HCT116 (cell line): ENCODE results near the gene SESN1. TPM values are rescaled to one million over a fixed set of nuclear protein-coding genes. Genes with fewer than 3 reads are reported as not detected.
"Not testable (repeated sequence)": the region's sequence is repeated elsewhere in the genome, so short reads cannot be mapped to it uniquely, and the experiment has no call there.

Source experiments
- ATAC-seq: fragments of 200-7000 bp; cut with Tn5 transposase; 2 replicates; pipeline ENCODE4 v1.9.1; 2020; ENCODE audit warnings: mild to moderate bottlenecking, moderate library complexity
- BruUV-seq: library from RNA; stranded (reverse); fragments of 400-500 nt; replicated peaks from 2 replicates; lab custom pipeline; 2021; lab: Mats Ljungman, UMichigan
- CTCF ChIA-PET: fragments of 300-600 bp; sonication (Branson Sonifier 250); formaldehyde crosslinking; loops from one replicate; lab custom pipeline; 2021; ENCODE audit warnings: antibody characterized with exemption; lab: Charles Lee
- POLR2A ChIA-PET: fragments of 300-600, 350-600 bp; sonication (Branson Sonifier 250); formaldehyde crosslinking; loops from one replicate; lab custom pipeline; 2021; ENCODE audit warnings: antibody characterized with exemption; lab: Charles Lee
- RAD21 ChIA-PET, 2 experiments: fragments of 300-600 bp; sonication (Branson Sonifier 250); formaldehyde crosslinking; loops; one replicate each; lab custom pipeline; 2023; ENCODE audit warnings: low total read pairs in 2 of 2; ENCODE audit not compliant: uncharacterized antibody in 2 of 2, unreplicated experiment in 2 of 2, low non-redundant PET in 1 of 2; lab: Charles Lee
- DNase-seq: peaks from one replicate; pipeline ENCODE4 v3.0.0-alpha.2; 2010; ENCODE audit warnings: low read depth, low spot score
- H2AFZ ChIP-seq: fragments of 200-600 bp; shearing (Covaris generic), sonication (generic); 2 replicates; pipeline ENCODE4 v1.6.1; 2017; ENCODE audit warnings: low read depth, mixed run types, mixed read lengths, antibody characterized with exemption, low read length; ENCODE audit not compliant: poor library complexity, severe bottlenecking
- H3K27ac ChIP-seq: 2 replicates; pipeline ENCODE4 v1.5.1; 2012; ENCODE audit warnings: low read depth, low read length
- H3K27me3 ChIP-seq: fragments of 200-600 bp; sonication (generic); 2 replicates; pipeline ENCODE4 v1.6.1; 2016; ENCODE audit warnings: mixed run types, low read length, mixed read lengths; ENCODE audit not compliant: insufficient read depth
- H3K36me3 ChIP-seq, 2 experiments: fragments of 200-500 bp in 1 of 2; fragments of 200-600 bp in 1 of 2; sonication (Bioruptor generic) in 1 of 2; sonication (generic) in 1 of 2; 2 replicates each; pipeline versions ENCODE4 v1.5.1 to v1.6.1; 2014 to 2016; ENCODE audit warnings: low read length in 2 of 2, inconsistent platforms in 1 of 2, mixed read lengths in 1 of 2, mixed run types in 1 of 2; ENCODE audit not compliant: insufficient read depth in 2 of 2, control insufficient read depth in 1 of 2
- H3K4me1 ChIP-seq, 2 experiments: fragments of 200-600 bp in 1 of 2; sonication (generic) in 1 of 2; 2 replicates each; pipeline versions ENCODE4 v1.5.1 to v1.6.1; 2012 to 2017; ENCODE audit warnings: low read length in 2 of 2, inconsistent platforms in 1 of 2, mild to moderate bottlenecking in 1 of 2, mixed read lengths in 1 of 2, mixed run types in 1 of 2, moderate library complexity in 1 of 2; ENCODE audit not compliant: insufficient read depth in 2 of 2, control insufficient read depth in 1 of 2
- H3K4me2 ChIP-seq: fragments of 200-600 bp; sonication (generic); 2 replicates; pipeline ENCODE4 v1.6.1; 2017; ENCODE audit warnings: mixed run types, low read length, mixed read lengths
- H3K4me3 ChIP-seq, 2 experiments: fragments of 200-600 bp in 1 of 2; sonication (generic) in 1 of 2; replicated peaks in 1 of 2; 2 replicates each; pipeline ENCODE4 v1.5.1; 2011 to 2016; ENCODE audit warnings: low read length in 2 of 2, control low read depth in 1 of 2, low read depth in 1 of 2, mild to moderate bottlenecking in 1 of 2, mixed read lengths in 1 of 2, mixed run types in 1 of 2
- H3K79me2 ChIP-seq: fragments of 200-600 bp; sonication (generic); 2 replicates; pipeline ENCODE4 v1.6.1; 2017; ENCODE audit warnings: mild to moderate bottlenecking, mixed run types, low read length, moderate library complexity, mixed read lengths; ENCODE audit not compliant: insufficient read depth
- H3K9ac ChIP-seq: fragments of 200-600 bp; sonication (generic); 2 replicates; pipeline ENCODE4 v1.6.1; 2016; ENCODE audit warnings: low read length, mixed read lengths
- H3K9me2 ChIP-seq: fragments of 200-600 bp; sonication (generic), shearing (Covaris generic); 2 replicates; pipeline ENCODE4 v1.6.1; 2017; ENCODE audit warnings: mixed run types, mild to moderate bottlenecking, moderate library complexity; ENCODE audit not compliant: insufficient read depth
- H3K9me3 ChIP-seq, 2 experiments: fragments of 200-500 bp in 1 of 2; fragments of 200-600 bp in 1 of 2; sonication (Bioruptor generic) in 1 of 2; sonication (generic) in 1 of 2; 2 replicates each; pipeline ENCODE4 v1.6.1; 2014 to 2017; ENCODE audit warnings: low read length in 2 of 2, mixed read lengths in 2 of 2, inconsistent platforms in 1 of 2, low read depth in 1 of 2, mild to moderate bottlenecking in 1 of 2, mixed run types in 1 of 2, moderate library complexity in 1 of 2; ENCODE audit not compliant: control insufficient read depth in 1 of 2, insufficient read depth in 1 of 2
- H4K20me1 ChIP-seq: fragments of 200-600 bp; sonication (generic), shearing (Covaris generic); 2 replicates; pipeline ENCODE4 v1.6.1; 2017; ENCODE audit warnings: mixed run types, mild to moderate bottlenecking, moderate library complexity; ENCODE audit not compliant: insufficient read depth
- EZH2 ChIP-seq: fragments of 200-600 bp; sonication (generic); IDR thresholded peaks from 2 replicates; pipeline ENCODE4 v1.6.1; 2017; ENCODE audit warnings: antibody characterized with exemption, mixed run types
- FOSL1 ChIP-seq: IDR thresholded peaks from 2 replicates; pipeline ENCODE4 v1.6.1; 2012; ENCODE audit warnings: low read depth
- JUND ChIP-seq: IDR thresholded peaks from 2 replicates; pipeline ENCODE4 v1.6.1; 2012
- POLR2A ChIP-seq: IDR thresholded peaks from 2 replicates; pipeline ENCODE4 v1.7.0; 2011; ENCODE audit warnings: borderline replicate concordance; ENCODE audit not compliant: insufficient read depth, insufficient read length; ENCODE audit errors: extremely low read depth
- ZNF274 ChIP-seq: fragments of 200-500 bp; sonication (Bioruptor generic); IDR thresholded peaks from 2 replicates; pipeline ENCODE4 v1.6.1; 2014; ENCODE audit warnings: mild to moderate bottlenecking, low read depth, low read length, inconsistent platforms
- intact Hi-C: fragments of 100-400 bp; cut with micrococcal nuclease; formaldehyde crosslinking; loops from 2 replicates; pipeline ENCODE4 v1.10.0; 2022
- total RNA-seq: library from RNA; stranded (reverse); gene quantifications from one replicate; pipeline ENCODE4 v1.2.1, GENCODE V29; 2021; ENCODE audit not compliant: unreplicated experiment
- TF ChIP-seq, protein P1 (sequence below): IDR thresholded peaks from 2 replicates; pipeline ENCODE4 v1.6.1; 2012
- TF ChIP-seq, protein P2 (sequence below): IDR thresholded peaks from 2 replicates; pipeline ENCODE4 v1.6.1; 2012
- TF ChIP-seq, protein P3 (sequence below): IDR thresholded peaks from 2 replicates; pipeline ENCODE4 v1.6.1; 2012; ENCODE audit warnings: low read depth

SESN1 gene
- total RNA-seq, 1 experiment from 2014 or later = 9.3 TPM

GRCh38 chr6:109139109-109139508 lies 44.5 kb upstream of the SESN1 start:
- ATAC-seq = no peak
- no peak overlapping the region for H3K4me2 ChIP-seq

DNA sequence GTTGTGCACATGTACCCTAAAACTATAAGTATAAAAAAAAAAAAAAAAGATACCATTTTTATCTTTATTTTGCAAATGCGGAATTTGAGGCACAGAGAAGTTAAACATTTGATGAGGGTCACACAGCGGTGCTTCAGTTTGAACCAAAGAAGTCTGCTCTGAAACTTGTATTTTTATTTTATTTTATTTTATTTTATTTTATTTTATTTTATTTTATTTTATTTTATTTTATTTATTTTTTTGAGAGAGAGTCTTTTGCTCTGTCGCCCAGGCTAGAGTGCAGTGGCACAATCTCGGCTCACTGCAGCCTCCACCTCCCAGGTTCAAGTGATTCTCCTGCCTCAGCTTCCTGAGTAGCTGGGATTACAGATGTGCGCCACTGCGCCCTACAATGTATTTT lies 41.9 kb upstream of the SESN1 start:
- ATAC-seq, H3K4me2 ChIP-seq, H2AFZ ChIP-seq, CTCF ChIA-PET, POLR2A ChIA-PET, BruUV-seq, H3K9ac ChIP-seq, H3K36me3 ChIP-seq, H4K20me1 ChIP-seq, H3K4me3 ChIP-seq, DNase-seq, RAD21 ChIA-PET, intact Hi-C loops, H3K79me2 ChIP-seq, H3K9me2 ChIP-seq, H3K27me3 ChIP-seq, H3K27ac ChIP-seq, H3K4me1 ChIP-seq, H3K9me3 ChIP-seq: not testable (repeated sequence)

More at GRCh38 chr6:109139109-109139508, 44.5 kb upstream of the SESN1 start:
- TF ChIP-seq ZNF274 (no peak), EZH2 (no peak), POLR2A (no peak), JUND (no peak), FOSL1 (0 out of 2 replicates have a peak, but pooled peaks have one; percentile 23)
- TF ChIP-seq, protein P1, sequence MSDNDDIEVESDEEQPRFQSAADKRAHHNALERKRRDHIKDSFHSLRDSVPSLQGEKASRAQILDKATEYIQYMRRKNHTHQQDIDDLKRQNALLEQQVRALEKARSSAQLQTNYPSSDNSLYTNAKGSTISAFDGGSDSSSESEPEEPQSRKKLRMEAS = no peak
- TF ChIP-seq, protein P2, sequence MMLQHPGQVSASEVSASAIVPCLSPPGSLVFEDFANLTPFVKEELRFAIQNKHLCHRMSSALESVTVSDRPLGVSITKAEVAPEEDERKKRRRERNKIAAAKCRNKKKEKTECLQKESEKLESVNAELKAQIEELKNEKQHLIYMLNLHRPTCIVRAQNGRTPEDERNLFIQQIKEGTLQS = peak; percentile 29; the same call in 1 of the 2 replicates
- TF ChIP-seq, protein P3, sequence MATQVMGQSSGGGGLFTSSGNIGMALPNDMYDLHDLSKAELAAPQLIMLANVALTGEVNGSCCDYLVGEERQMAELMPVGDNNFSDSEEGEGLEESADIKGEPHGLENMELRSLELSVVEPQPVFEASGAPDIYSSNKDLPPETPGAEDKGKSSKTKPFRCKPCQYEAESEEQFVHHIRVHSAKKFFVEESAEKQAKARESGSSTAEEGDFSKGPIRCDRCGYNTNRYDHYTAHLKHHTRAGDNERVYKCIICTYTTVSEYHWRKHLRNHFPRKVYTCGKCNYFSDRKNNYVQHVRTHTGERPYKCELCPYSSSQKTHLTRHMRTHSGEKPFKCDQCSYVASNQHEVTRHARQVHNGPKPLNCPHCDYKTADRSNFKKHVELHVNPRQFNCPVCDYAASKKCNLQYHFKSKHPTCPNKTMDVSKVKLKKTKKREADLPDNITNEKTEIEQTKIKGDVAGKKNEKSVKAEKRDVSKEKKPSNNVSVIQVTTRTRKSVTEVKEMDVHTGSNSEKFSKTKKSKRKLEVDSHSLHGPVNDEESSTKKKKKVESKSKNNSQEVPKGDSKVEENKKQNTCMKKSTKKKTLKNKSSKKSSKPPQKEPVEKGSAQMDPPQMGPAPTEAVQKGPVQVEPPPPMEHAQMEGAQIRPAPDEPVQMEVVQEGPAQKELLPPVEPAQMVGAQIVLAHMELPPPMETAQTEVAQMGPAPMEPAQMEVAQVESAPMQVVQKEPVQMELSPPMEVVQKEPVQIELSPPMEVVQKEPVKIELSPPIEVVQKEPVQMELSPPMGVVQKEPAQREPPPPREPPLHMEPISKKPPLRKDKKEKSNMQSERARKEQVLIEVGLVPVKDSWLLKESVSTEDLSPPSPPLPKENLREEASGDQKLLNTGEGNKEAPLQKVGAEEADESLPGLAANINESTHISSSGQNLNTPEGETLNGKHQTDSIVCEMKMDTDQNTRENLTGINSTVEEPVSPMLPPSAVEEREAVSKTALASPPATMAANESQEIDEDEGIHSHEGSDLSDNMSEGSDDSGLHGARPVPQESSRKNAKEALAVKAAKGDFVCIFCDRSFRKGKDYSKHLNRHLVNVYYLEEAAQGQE = no peak
- TF ChIP-seq, all 23 proteins: peak for 2
- RAD21 ChIA-PET = no interaction called here
- BruUV-seq = no TSS peak
- Histone ChIP-seq H3K79me2 (no peaks in the 10 kb centered on the region), H4K20me1 (no peaks in the 10 kb centered on the region), H3K27ac (no peak overlapping the region), H2AFZ (no peak overlapping the region), H3K9ac (no peak overlapping the region), H3K4me3 (no peak overlapping the region), H3K4me1 (no peaks in the 10 kb centered on the region), H3K36me3 (no peaks in the 10 kb centered on the region), H3K27me3 (no peaks in the 10 kb centered on the region), H3K9me2 (no peaks in the 10 kb centered on the region), H3K9me3 (no peaks in the 10 kb centered on the region)
- intact Hi-C loops = no loop called here
- CTCF ChIA-PET = no interaction called here
- POLR2A ChIA-PET = interaction anchor here (0.6 kb wide), 1 partner anchor 403 kb away, joined by 8 read pairs; no protein-coding TSS in a partner anchor
- DNase-seq = no peak

GRCh38 chr6:109136039-109136438 lies 41.4 kb upstream of the SESN1 start:
- H3K4me3 ChIP-seq, intact Hi-C loops, POLR2A ChIA-PET, H3K27me3 ChIP-seq, H3K4me2 ChIP-seq, H3K9ac ChIP-seq, BruUV-seq, H3K79me2 ChIP-seq, H3K27ac ChIP-seq, CTCF ChIA-PET, RAD21 ChIA-PET, H3K4me1 ChIP-seq, H4K20me1 ChIP-seq, H2AFZ ChIP-seq, H3K9me2 ChIP-seq, H3K9me3 ChIP-seq, DNase-seq, H3K36me3 ChIP-seq, ATAC-seq: not testable (repeated sequence)
